ENCODE measurements around the gene LRRC37A.
"Not testable (repeated sequence)": the region's sequence is repeated elsewhere in the genome, so short reads cannot be mapped to it uniquely, and the experiment has no call there.

DNA sequence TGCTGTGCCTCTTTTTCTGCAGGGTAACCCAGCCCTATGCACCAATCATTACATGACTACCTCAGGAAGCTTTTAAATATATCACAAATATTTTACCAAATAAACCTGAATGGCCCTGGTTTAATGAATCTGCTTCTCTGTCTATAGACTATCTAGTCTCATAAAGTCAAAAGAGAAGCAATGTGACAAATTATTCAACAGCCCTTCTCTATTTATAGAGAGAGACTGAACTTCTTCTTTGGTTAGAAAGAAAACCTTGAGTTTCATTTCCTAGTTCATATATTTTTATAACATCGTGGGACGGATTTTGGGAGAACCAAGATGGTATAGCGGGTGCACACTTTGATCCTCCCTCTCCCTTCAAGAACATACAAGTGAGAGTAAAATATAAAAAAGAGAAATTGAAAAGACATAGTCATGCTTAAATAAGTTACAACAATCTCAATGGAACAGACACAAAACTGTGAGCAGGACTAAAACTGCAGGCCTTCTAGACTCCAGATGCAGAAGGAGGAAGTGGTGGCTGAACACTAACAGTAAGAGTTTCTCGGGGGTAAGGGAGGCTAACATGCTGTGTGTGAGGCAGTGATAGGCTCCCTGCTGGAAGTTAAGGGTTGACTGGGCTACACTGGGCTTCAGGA lies 3.9 kb upstream of the LRRC37A start:
- TF ChIP-seq, protein P1, sequence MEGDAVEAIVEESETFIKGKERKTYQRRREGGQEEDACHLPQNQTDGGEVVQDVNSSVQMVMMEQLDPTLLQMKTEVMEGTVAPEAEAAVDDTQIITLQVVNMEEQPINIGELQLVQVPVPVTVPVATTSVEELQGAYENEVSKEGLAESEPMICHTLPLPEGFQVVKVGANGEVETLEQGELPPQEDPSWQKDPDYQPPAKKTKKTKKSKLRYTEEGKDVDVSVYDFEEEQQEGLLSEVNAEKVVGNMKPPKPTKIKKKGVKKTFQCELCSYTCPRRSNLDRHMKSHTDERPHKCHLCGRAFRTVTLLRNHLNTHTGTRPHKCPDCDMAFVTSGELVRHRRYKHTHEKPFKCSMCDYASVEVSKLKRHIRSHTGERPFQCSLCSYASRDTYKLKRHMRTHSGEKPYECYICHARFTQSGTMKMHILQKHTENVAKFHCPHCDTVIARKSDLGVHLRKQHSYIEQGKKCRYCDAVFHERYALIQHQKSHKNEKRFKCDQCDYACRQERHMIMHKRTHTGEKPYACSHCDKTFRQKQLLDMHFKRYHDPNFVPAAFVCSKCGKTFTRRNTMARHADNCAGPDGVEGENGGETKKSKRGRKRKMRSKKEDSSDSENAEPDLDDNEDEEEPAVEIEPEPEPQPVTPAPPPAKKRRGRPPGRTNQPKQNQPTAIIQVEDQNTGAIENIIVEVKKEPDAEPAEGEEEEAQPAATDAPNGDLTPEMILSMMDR (conservative IDR thresholded peaks at IDR 0.05) = not testable (repeated sequence)
- TF ChIP-seq ZFX (IDR thresholded peaks at IDR 0.05) = not testable (repeated sequence)
